ENCODE data around the gene HLCS.

- TF ChIP-seq CTCF (tag by site-specific recombination; IDR thresholded peaks at IDR 0.05) (no peak), ZNF747 (tag by site-specific recombination; IDR thresholded peaks at IDR 0.05) (no peak), MYNN (tag by site-specific recombination; IDR thresholded peaks at IDR 0.05; ENCODE audit: borderline replicate concordance) (no peak), ZEB2 (tag by site-specific recombination; IDR thresholded peaks at IDR 0.05) (no peak)
Observed at GRCh38 chr21:36791180-36791579, 175.3 kb downstream of the HLCS start.
